A549 (cell line): Measurements from ENCODE around the gene CLMN.

Experiments used
- POLR2A ChIP-seq: IDR thresholded peaks from 2 replicates; pipeline ENCODE4 v1.6.1; 2012; ENCODE audit warnings: mild to moderate bottlenecking, low read length
- SMC3 ChIP-seq: fragments of >200 bp; sonication (Bioruptor Twin); formaldehyde crosslinking; IDR thresholded peaks from 3 replicates; pipeline ENCODE4 v1.6.1; 2018; ENCODE audit warnings: inconsistent platforms

DNA sequence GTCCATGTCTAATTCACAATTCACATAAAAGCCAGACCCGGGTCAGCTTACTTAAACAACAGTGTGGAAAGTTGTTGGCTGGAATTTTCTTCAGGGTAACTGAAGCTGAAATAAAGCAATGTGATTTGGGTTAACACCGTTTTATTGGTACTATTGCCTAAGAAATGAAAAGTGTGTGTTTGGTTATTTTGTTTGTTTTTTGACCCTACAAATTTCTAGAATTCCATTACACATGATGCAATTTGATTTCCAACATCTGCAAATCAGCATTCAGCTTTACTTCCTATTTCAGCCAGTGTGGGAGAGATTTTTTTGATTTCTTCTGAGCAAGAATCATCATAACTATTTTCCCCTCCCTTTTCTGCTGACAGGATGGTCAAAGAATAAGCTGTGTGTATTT, 45.7 kb upstream of the CLMN start:
- TF ChIP-seq SMC3 (no peak), POLR2A (no peak)
